ENCODE data around the gene SCAMP2. TPM values are rescaled to one million over a fixed set of nuclear protein-coding genes. Genes with fewer than 3 reads are reported as not detected.
A peak's percentile ranks its signal among the peaks of the same experiment; 100 is the strongest.
"Not testable (repeated sequence)": the region's sequence is repeated elsewhere in the genome, so short reads cannot be mapped to it uniquely, and the experiment has no call there.

The SCAMP2 gene
- 62.3 and 87.9 TPM in 2 replicates for total RNA-seq

GRCh38 chr15:74873036-74873755 lies at the start of gene SCAMP2:
Gene SCAMP2 (minus strand): TSS chr15:74873365. CDS start chr15:74873255, 110 bp downstream.
- peak; percentile 57 for DNase-seq (ENCODE audit: extremely low read depth, low read depth, low spot score)

- DNase-seq (ENCODE audit: extremely low read depth, low read depth, low spot score): no peak
These were observed 47.3 kb upstream of the SCAMP2 start for GRCh38 chr15:74920456-74920855.

- DNase-seq (ENCODE audit: extremely low read depth, low read depth, low spot score): no peak
These were observed 44.5 kb upstream of the SCAMP2 start for GRCh38 chr15:74917676-74918075.

- not testable (repeated sequence) for DNase-seq (ENCODE audit: extremely low read depth, low read depth, low spot score)
These were observed 40.6 kb upstream of the SCAMP2 start for GRCh38 chr15:74913799-74914198.

- DNase-seq (ENCODE audit: extremely low read depth, low read depth, low spot score): no peak
These were observed 39.9 kb upstream of the SCAMP2 start for GRCh38 chr15:74913041-74913440.

GRCh38 chr15:74908635-74909034 lies 35.5 kb upstream of the SCAMP2 start:
- DNase-seq (ENCODE audit: extremely low read depth, low read depth, low spot score): no peak

GRCh38 chr15:74907163-74907870 lies 34.2 kb upstream of the SCAMP2 start:
- no peak for DNase-seq (ENCODE audit: extremely low read depth, low read depth, low spot score)

- DNase-seq (ENCODE audit: extremely low read depth, low read depth, low spot score): no peak
These were observed 33.4 kb upstream of the SCAMP2 start, which contains the start of gene FAM219B for GRCh38 chr15:74906450-74907162. Gene FAM219B (minus strand): TSS chr15:74906851. CDS start chr15:74906800, 51 bp downstream.

GRCh38 chr15:74906067-74906449 lies 32.9 kb upstream of the SCAMP2 start:
- no peak for DNase-seq (ENCODE audit: extremely low read depth, low read depth, low spot score)

- DNase-seq (ENCODE audit: extremely low read depth, low read depth, low spot score): no peak
These were observed 31.1 kb upstream of the SCAMP2 start for GRCh38 chr15:74904190-74904805.

- DNase-seq (ENCODE audit: extremely low read depth, low read depth, low spot score): no peak
These were observed 30.5 kb upstream of the SCAMP2 start for GRCh38 chr15:74903676-74904075.

- no peak for DNase-seq (ENCODE audit: extremely low read depth, low read depth, low spot score)
These were observed 29.3 kb upstream of the SCAMP2 start for GRCh38 chr15:74902295-74903075.

GRCh38 chr15:74901612-74902063 lies 28.5 kb upstream of the SCAMP2 start:
- no peak for DNase-seq (ENCODE audit: extremely low read depth, low read depth, low spot score)

- DNase-seq (ENCODE audit: extremely low read depth, low read depth, low spot score): no peak
These were observed 24.1 kb upstream of the SCAMP2 start for GRCh38 chr15:74897300-74897701.

GRCh38 chr15:74896316-74896715 lies 23.2 kb upstream of the SCAMP2 start:
- DNase-seq (ENCODE audit: extremely low read depth, low read depth, low spot score): no peak

- no peak for DNase-seq (ENCODE audit: extremely low read depth, low read depth, low spot score)
These were observed 22.7 kb upstream of the SCAMP2 start for GRCh38 chr15:74895830-74896229.

- DNase-seq (ENCODE audit: extremely low read depth, low read depth, low spot score): not testable (repeated sequence)
These were observed 21.2 kb upstream of the SCAMP2 start for GRCh38 chr15:74894383-74894782.

- no peak for DNase-seq (ENCODE audit: extremely low read depth, low read depth, low spot score)
These were observed 20.5 kb upstream of the SCAMP2 start for GRCh38 chr15:74893627-74894026.

- DNase-seq (ENCODE audit: extremely low read depth, low read depth, low spot score): no peak
These were observed 19.8 kb upstream of the SCAMP2 start for GRCh38 chr15:74892931-74893330.

- no peak for DNase-seq (ENCODE audit: extremely low read depth, low read depth, low spot score)
These were observed 19.1 kb upstream of the SCAMP2 start for GRCh38 chr15:74892313-74892712.

Measured in glomerular endothelial cell (primary cell).